Measurements from ENCODE around the gene AGPAT2.

Gene AGPAT2

GRCh38 chr9:136661641-136662325, 25.5 kb downstream of the AGPAT2 start:
- no peak for DNase-seq (ENCODE audit: low spot score)

GRCh38 chr9:136660971-136661550, 26.2 kb downstream of the AGPAT2 start:
- no peak for DNase-seq (ENCODE audit: low spot score)

GRCh38 chr9:136659861-136660784, 27.1 kb downstream of the AGPAT2 start:
- no peak for DNase-seq (ENCODE audit: low spot score)

DNA sequence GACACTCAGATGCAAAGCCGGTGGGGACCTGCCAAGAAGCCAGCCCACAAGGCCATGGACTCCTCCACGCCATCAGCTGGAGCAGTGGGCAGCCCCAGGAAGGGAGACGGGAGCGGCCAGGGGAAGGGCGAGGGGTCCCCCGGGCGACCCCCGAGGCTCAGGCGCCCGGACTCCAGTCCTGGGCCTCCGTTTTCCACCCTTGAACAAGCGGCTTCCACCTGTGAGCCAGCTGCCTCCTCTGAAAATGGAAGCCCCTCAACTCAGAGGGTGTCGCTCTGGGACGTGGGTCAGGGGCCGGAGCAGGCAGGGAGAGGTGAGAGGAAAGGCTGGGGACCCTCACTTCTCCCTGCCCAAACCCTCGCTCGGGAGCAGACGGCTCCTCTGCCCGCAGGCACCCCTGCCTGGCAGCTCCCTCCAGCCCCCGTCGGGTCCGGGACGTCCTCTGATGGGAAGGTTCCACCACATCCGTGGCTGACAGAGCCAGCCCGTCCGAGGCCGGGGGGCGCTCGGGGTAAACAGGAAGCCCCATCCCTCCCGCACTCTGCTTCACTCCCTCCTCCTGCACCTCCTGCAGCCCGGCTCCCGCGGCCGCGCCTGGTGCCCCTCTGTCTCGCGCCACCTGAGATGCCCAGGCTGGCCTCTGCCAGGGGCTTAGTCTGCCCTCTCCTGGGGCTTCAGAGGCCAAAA, 28.3 kb downstream of the AGPAT2 start:
- no peak for DNase-seq (ENCODE audit: low spot score)

DNA sequence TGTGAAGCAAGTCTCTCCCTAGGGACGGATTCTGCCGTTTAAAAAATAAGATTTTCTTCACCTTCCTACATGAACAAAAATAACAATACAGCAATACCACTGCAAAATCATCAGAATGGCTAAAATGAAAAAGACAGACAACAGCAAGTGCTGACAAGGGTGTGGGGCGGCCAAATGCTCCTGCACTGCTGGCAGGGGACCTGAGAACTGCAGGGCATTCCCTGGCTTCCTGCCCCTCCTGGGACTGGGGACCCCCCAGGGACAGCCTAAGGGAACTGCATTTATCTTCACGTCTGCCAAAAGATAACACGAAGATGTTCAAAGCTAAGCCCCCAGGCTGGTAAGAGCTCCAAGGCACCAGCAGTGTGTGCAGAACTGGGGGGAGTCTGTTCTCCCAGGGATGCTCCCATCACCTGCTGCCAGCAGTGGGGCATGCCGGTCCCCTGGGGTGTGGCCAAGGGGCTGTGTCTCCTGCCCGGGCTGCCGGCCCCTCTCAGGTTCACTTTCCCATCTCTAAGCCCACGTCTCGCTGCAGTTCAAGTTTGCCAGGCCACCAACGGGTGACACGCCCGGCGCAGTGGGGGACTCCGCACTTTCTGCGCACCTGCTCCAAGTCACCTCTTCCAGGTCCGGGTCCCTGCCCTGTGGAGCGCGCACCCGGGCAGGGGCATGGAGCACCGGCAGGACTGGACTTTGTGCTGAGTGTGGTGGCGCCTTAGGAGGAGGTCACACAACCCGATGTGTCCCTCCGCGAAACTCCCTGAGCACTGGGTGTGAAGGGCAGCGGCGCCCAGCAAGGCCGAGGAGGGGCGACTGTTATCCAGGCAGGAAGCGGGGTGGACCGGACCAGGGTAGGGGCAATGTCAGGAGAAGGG, 29.0 kb downstream of the AGPAT2 start:
- DNase-seq (ENCODE audit: low spot score) = no peak

DNA sequence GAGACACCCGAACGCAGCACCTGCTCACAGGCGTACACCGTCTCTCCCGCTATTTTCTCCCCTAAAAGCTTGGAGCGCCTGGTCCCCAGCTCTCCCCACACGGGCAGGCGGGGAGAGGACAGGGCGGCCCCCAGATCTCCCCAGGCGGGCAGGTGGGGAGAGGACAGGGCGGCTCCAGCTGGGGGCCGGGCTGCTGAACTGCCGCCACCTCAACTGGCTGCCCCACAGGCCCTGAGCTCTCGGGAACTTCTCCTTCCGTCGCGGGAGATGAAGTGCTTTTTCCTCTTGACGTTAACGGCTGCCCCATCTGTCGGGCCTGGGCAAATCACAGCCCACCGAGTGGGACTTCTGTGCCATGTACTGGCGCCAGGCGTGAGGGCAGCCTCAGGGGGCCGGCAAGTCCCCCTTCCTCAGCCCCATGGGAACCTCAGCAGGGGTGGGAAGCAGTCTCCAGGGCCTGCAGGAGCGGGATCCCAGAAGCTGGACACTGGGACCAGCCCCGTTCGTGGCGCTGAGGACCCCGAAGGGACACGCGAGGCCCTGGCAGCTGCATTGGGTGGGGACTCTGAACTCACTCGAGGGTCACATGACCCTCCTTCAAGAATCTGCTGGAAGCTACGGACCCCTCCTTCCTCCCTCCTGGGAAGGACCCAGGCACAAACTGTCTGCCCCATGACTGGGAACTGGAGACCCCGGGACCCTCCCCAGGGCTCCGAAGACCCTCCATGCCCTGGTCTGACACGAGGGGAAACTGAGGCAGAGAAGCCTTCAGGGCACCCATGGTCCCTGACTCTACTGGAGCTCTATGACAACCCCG, 30.3 kb downstream of the AGPAT2 start:
- DNase-seq (ENCODE audit: low spot score) = no peak

- no peak for DNase-seq (ENCODE audit: low spot score)
These were observed 31.0 kb downstream of the AGPAT2 start for GRCh38 chr9:136656183-136656738.

DNA sequence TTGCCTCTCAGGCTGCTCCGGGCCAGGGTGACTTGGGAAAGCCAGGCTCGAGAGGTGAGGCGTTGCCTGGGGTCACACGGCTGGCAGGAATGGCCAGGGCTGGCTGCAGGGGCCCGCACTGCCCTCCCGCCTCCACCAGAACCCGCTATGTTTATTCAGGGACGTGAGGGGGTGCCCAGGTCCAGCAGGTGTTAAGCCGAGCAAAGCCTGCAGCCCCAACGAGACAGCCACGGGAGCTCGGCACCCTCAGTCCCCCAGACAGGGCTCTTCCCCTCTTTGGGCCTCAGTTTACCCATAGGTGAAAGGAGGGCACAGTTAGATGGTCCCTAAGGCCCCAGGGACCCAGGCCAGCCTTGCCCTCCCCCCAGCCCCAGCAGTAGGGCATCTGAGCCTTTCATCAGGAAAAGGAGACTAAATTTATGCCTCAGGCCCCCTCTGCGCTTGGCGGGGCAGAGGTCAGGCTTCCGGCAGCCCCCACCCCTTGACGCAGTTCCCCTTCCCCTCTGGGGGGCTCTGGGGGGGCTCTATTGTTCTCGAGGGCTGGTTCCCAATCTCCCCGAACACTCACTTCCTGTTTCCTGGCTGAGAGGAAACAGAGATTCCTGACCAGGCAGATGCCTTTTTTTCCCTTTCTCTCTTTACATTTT, 31.6 kb downstream of the AGPAT2 start:
- no peak for DNase-seq (ENCODE audit: low spot score)

GRCh38 chr9:136654820-136655535, 32.3 kb downstream of the AGPAT2 start:
- DNase-seq (ENCODE audit: low spot score) = no peak

- peak; percentile 27 for DNase-seq (ENCODE audit: low spot score)
These were observed 33.8 kb downstream of the AGPAT2 start for GRCh38 chr9:136653323-136654079.

DNA sequence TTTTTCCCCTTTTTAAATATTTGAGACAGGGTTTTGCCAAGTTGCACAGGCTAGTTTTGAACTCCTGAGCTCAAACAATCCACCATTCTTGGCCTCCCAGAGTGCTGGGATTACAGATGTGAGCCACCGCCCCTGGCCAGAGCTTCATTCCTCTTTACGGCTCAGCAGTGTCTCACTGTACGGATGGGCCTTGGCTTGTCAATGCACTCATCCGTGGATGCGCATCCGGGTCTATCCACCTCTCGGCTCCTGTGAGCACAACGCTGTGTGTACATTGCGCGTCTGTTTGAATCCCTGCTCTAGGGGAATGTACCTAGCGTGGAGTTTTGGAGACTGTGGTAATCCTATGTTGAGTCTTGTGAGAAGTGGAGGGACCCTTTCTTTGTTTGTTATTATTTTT, 35.4 kb downstream of the AGPAT2 start:
- DNase-seq (ENCODE audit: low spot score) = no peak

GRCh38 chr9:136650648-136651047, 36.6 kb downstream of the AGPAT2 start:
- DNase-seq (ENCODE audit: low spot score) = no peak

- no peak for DNase-seq (ENCODE audit: low spot score)
These were observed 37.2 kb downstream of the AGPAT2 start for GRCh38 chr9:136650021-136650420.

- no peak for DNase-seq (ENCODE audit: low spot score)
These were observed 38.5 kb downstream of the AGPAT2 start for GRCh38 chr9:136648751-136649150.

DNA sequence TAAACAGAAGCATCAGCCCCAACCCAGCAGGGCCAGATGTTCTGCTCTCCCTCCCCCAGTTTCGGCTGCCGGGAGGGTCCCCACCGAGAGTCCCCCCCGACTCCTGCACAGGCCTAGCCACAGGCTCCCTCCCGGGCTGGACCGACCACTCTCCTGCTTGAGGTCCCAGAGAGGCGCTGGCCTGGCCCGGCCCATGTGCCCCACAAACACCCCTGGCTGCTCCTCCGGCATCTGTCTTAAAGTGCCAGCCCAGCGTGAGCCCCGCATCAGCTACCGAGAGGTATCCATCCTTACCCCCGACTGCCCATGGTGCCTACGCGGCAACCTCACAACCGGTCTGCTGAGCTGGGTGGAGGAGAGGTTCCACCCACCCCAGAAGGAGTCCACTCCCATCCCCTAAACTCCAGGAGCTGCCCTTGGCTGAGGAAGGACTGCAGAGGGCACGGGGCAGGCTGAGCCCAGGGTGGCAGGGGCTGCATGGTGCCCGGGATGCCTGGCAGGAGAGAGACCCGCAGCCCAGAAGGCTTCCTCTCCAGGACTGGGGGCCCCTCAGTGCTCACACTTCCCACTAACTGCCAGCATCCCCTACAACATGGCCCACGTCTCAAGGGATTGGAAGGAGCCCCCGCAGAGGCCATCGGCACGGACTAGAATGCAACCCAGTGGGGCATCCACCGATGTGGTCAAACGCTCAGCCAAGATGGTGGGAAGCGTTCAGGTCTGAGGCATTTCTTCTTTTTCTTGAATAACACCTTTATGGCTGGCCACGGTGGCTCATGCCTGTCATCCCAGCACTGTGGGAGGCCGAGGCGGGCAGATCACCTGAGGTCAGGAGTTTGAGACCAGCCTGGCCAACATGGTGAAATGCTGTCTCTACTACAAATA, 40.2 kb downstream of the AGPAT2 start:
- DNase-seq (ENCODE audit: low spot score) = no peak

DNA sequence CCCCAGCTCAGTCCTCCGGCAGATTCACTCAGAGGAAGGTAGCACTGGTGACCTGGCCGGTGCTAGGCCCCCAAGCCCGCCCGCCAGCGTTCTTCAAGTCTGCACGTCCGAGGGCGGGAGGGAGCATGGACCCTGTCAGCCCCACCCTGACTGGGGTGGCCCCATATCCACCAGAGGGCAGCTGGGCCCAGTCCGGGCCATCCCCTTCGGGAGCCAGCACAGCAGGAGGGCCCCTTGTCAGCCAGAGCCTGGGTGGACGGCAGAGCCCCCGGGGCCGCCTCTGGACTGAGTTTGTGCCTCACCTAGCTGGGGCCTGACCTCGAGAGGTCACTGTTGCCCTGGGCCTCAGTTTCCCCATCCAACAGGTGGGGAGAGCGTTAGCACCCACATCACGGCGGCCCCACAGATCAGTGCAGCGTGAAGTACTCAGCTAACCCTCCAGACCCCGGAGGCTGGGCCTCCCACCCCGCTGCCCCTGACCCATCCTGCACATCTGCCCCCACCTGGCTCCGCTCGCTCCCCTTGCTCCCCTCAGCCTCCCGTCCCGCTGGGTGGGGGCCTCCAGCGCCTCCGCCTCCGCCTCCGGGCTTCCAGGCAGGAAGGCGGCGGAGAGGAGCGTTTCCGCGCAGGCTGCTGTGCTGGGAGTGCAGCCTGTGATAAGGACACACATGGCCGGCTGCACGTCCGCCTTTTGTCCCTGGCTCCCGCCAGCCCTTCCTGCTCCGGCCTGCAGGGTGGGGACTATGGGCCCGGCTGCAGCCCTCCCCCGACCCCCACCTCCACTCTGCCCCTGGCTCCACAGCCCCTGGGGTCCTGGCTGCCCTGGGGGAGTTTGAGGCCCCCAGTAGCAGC, 41.1 kb downstream of the AGPAT2 start:
- no peak for DNase-seq (ENCODE audit: low spot score)
